ENCODE data around the gene WAS.

DNA sequence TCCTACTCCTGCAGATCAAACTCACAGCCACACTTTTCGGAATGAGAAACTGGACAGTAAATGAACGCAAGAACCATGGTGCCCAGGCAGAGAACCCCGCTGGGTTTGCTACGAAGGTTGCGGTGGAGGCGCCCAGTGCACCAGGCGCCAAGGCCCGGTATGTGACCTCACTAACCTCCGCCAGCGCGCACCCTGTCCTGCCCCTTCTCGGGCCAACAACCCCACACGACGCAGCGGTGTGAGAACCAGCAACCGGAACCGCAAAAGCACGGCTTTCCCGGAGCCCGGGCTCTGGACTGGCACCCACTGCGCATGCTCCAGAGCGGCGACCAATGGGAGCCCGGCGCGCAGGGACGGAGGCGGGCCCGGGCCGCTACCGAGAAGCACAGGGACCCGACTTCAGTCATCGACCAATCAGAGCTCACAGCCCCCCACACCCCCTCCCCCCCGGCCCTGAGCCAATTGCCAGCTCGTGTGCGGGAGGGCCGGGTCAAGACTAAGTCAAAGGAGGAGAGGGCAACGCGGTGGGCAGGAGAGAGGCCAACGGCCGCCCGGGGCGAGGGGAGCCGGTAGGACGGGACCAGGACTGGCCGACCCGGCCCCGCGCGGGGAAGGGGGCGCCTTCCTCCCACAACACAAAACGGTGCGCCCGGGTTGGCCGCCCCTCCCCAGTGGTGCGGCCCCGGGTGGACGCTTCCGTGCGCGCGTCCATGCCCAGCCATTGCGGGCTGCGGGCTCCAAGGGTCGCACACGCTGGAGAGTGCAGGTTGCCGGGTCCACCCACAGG, 7.3 kb upstream of the WAS start:
- TF ChIP-seq, protein P1, sequence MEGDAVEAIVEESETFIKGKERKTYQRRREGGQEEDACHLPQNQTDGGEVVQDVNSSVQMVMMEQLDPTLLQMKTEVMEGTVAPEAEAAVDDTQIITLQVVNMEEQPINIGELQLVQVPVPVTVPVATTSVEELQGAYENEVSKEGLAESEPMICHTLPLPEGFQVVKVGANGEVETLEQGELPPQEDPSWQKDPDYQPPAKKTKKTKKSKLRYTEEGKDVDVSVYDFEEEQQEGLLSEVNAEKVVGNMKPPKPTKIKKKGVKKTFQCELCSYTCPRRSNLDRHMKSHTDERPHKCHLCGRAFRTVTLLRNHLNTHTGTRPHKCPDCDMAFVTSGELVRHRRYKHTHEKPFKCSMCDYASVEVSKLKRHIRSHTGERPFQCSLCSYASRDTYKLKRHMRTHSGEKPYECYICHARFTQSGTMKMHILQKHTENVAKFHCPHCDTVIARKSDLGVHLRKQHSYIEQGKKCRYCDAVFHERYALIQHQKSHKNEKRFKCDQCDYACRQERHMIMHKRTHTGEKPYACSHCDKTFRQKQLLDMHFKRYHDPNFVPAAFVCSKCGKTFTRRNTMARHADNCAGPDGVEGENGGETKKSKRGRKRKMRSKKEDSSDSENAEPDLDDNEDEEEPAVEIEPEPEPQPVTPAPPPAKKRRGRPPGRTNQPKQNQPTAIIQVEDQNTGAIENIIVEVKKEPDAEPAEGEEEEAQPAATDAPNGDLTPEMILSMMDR (IDR thresholded peaks at IDR 0.05; ENCODE audit: insufficient read depth, low read length): no peak
- TF ChIP-seq POLR2AphosphoS5 (IDR thresholded peaks at IDR 0.05; ENCODE audit: low read depth): peak; percentile 54
